G401 (cell line): ENCODE results near the gene MAPK1IP1L. TPM values are rescaled to one million over a fixed set of nuclear protein-coding genes. Genes with fewer than 3 reads are reported as not detected.

Experiments
- DNase-seq: peaks from one replicate; pipeline ENCODE4 v3.0.0-alpha.2; 2015; ENCODE audit warnings: low spot score
- in situ Hi-C: cut with HindIII; loops from 2 replicates; pipeline ENCODE4 v1.10.0; 2016; ENCODE audit warnings: low sequenced_read_pairs, mixed read lengths
- total RNA-seq: library from RNA; depleted of rRNA; stranded (reverse); fragments of >200 nt; shearing (Covaris generic); gene quantifications from 2 replicates; pipeline ENCODE4 v1.2.3, GENCODE V29; 2014; rRNA removed

MAPK1IP1L gene
- total RNA-seq, 1 experiment from 2014 or later = 33.1 TPM

GRCh38 chr14:55115460-55115859 lies 64.0 kb downstream of the MAPK1IP1L start:
- DNase-seq = no peak
- in situ Hi-C loops = no loop called here

- DNase-seq = no peak
- in situ Hi-C loops = no loop called here
Measured at GRCh38 chr14:55115861-55116245, 64.4 kb downstream of the MAPK1IP1L start.

DNA sequence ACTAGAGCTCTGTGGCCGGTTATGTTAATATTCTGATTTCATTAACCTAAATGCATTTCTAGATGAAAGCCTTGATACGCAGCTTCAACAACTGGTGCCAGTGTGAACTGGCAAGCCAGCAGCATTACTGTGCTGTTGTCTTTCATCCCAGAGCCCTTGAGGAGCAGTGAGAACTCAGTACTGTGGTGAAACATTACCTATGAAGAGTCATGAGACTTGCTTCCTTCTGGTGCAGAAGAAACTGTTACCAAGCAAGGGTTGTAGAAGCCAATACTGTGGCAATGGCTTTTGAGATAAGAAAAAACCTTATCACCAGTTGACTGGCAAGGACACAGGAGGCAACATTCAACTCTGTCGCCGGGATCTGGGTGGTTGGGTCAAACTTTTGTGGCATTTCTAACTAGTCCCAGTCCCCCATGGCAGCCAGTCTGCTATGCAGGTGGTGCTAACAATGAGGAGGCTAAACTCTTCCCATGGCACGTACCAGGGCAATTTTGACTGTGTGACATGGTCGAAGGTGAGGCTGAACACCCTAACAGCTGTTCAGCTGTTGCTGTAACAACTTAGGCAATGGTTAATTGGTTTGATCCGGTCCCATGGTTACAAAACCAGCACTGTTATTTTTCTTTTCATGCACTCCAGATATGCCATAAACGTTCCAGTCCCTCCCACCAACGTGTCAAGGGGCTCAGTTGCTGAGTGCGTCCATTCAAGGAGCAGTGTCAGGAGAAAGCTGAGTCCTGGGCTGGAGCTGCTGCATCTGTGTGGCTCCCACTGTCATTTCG lies 65.0 kb downstream of the MAPK1IP1L start:
- in situ Hi-C loops = no loop called here
- no peak for DNase-seq

DNA sequence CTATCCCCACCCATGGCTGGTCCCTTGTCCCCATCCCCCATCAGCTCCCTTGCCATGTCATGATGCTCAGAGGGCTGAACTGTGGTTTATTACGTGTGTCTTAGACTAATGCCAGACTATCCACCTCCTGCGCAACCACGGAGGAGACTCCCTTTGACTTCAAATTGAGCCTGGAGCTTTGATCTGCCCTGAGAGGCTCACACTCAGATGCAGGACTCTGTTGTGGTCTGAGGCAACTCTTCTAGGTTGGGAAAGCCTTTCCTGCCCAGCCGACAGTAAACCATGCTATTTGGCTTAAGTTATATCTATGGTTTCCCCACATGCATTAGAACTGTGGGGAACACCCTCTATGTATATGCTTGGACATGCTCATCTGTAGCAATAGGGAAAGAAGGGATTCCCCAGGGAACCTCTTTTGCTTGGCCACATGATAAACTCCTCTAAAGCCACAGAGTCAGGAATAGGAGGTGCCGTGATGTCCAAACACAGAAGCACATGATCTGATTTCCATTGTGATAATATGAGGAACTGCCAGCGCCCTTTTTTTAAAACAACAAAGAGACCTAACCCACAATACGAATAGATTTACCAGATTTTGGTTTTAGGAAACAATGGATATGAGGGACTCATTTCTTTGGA lies 66.5 kb downstream of the MAPK1IP1L start:
- in situ Hi-C loops = no loop called here
- DNase-seq = no peak

- in situ Hi-C loops = no loop called here
- no peak for DNase-seq
Measured at GRCh38 chr14:55118761-55119160, 67.3 kb downstream of the MAPK1IP1L start.

Other genes starting within 250 kb of the MAPK1IP1L start
- 9.1 and 14.2 TPM in 2 replicates for gene GCH1, start 148.8 kb upstream of the MAPK1IP1L start, total RNA-seq
- gene WDHD1, start 24.5 kb upstream of the MAPK1IP1L start, total RNA-seq = 14.8 and 20.7 TPM in 2 replicates
- 8.0 and 12.8 TPM in 2 replicates for gene SOCS4, start 24.4 kb upstream of the MAPK1IP1L start, total RNA-seq
- 207 and 236 TPM in 2 replicates for gene LGALS3, start 77.6 kb downstream of the MAPK1IP1L start, total RNA-seq
- 63.1 and 109 TPM in 2 replicates for gene DLGAP5, start 139.9 kb downstream of the MAPK1IP1L start, total RNA-seq
- gene FBXO34, start 219.8 kb downstream of the MAPK1IP1L start, total RNA-seq = 23.0 and 29.7 TPM in 2 replicates